Loucy (cell line): ENCODE measurements around the gene SUSD2.

ENCODE experiments used
- H2AFZ ChIP-seq: fragments of 200-600 bp; sonication (generic); 2 replicates; pipeline ENCODE4 v1.6.0; 2016; ENCODE audit warnings: antibody characterized with exemption, mild to moderate bottlenecking, low read length, moderate library complexity
- H3F3A ChIP-seq: fragments of 200-600 bp; 2 replicates; pipeline ENCODE4 v1.6.0; 2016; ENCODE audit warnings: antibody characterized with exemption, low read depth, mild to moderate bottlenecking
- H3K27me3 ChIP-seq: fragments of 200-600 bp; sonication (generic); 2 replicates; pipeline ENCODE4 v1.6.1; 2014; ENCODE audit warnings: low read length, mild to moderate bottlenecking; ENCODE audit not compliant: insufficient read depth, poor library complexity, severe bottlenecking
- H3K36me3 ChIP-seq: fragments of 200-600 bp; sonication (generic); 2 replicates; pipeline ENCODE4 v1.6.1; 2016; ENCODE audit warnings: low read length; ENCODE audit not compliant: insufficient read depth
- H3K4me1 ChIP-seq: fragments of 200-600 bp; sonication (generic); 2 replicates; pipeline ENCODE4 v1.5.1; 2014; ENCODE audit warnings: low read length, mild to moderate bottlenecking; ENCODE audit not compliant: insufficient read depth, poor library complexity, severe bottlenecking
- H3K4me2 ChIP-seq: fragments of 200-600 bp; sonication (generic); 2 replicates; pipeline ENCODE4 v1.6.0; 2014; ENCODE audit warnings: antibody characterized with exemption, low read length, low read depth, mild to moderate bottlenecking; ENCODE audit not compliant: poor library complexity, severe bottlenecking
- H3K4me3 ChIP-seq: fragments of 200-600 bp; sonication (generic); 2 replicates; pipeline ENCODE4 v1.5.1; 2014; ENCODE audit warnings: low read length, mild to moderate bottlenecking, mixed read lengths; ENCODE audit not compliant: poor library complexity, severe bottlenecking
- H3K79me2 ChIP-seq: fragments of 200-600 bp; sonication (generic); 2 replicates; pipeline ENCODE4 v1.6.1; 2014; ENCODE audit warnings: low read length; ENCODE audit not compliant: insufficient read depth
- H3K9ac ChIP-seq: fragments of 200-600 bp; sonication (generic); 2 replicates; pipeline ENCODE4 v1.6.0; 2014; ENCODE audit warnings: mild to moderate bottlenecking, low read depth, low read length, moderate library complexity; ENCODE audit not compliant: poor library complexity, severe bottlenecking
- H3K9me2 ChIP-seq: fragments of 200-600 bp; sonication (generic); replicated peaks from 2 replicates; pipeline ENCODE4 v1.6.1; 2016; ENCODE audit warnings: low read depth, low read length, mixed read lengths
- H3K9me3 ChIP-seq: fragments of 200-600 bp; sonication (generic); 2 replicates; pipeline ENCODE4 v1.6.1; 2014; ENCODE audit warnings: mild to moderate bottlenecking, antibody characterized with exemption, low read length, low read depth; ENCODE audit not compliant: insufficient read depth
- H4K20me1 ChIP-seq: fragments of 200-600 bp; sonication (generic); 2 replicates; pipeline ENCODE4 v1.6.0; 2014; ENCODE audit warnings: antibody characterized with exemption, low read length, mild to moderate bottlenecking; ENCODE audit not compliant: insufficient read depth, poor library complexity, severe bottlenecking
- EZH2phosphoT487 ChIP-seq: fragments of 200-600 bp; IDR thresholded peaks from 2 replicates; pipeline ENCODE4 v1.6.1; 2018; ENCODE audit warnings: antibody characterized with exemption, mild to moderate bottlenecking, moderate library complexity, borderline replicate concordance
- TF ChIP-seq, protein P1 (sequence below): fragments of 200-600 bp; sonication (generic); conservative IDR thresholded peaks from 2 replicates; pipeline ENCODE4 v1.5.1; 2014; ENCODE audit warnings: mild to moderate bottlenecking, antibody characterized with exemption, low read length

The SUSD2 gene

DNA sequence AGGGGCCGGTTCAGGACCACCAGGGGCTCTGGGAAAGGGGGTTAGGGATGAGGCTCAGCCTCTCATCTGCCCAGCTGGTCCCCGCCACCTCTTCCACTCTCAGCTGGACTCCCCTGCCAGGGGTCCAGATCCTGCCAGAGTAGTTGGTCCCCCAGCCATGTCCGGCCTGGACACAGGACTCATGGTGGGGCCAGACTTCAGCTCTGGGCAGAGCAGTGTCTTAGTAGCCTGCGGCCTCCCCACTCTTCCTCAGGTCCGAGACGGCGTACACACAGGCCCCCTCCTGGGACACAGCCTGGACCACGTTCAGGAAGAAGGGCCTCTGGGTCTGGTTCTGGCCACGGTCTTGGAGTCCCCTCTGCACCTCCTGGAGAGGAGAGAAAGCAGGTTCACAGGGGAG, 38.5 kb downstream of the SUSD2 start:
- Histone ChIP-seq H3F3A (no peaks in the 10 kb centered on the region), H3K4me1 (no peaks in the 10 kb centered on the region), H4K20me1 (no peaks in the 10 kb centered on the region), H3K36me3 (no peaks in the 10 kb centered on the region), H3K4me2 (no peak overlapping the region), H3K4me3 (no peak overlapping the region), H3K9me3 (no peaks in the 10 kb centered on the region), H3K79me2 (no peaks in the 10 kb centered on the region), H2AFZ (no peak overlapping the region), H3K9ac (no peak overlapping the region), H3K27me3 (no peaks in the 10 kb centered on the region), H3K9me2 (no peaks in the 10 kb centered on the region)
- TF ChIP-seq EZH2phosphoT487, result no peak
- TF ChIP-seq, protein P1, sequence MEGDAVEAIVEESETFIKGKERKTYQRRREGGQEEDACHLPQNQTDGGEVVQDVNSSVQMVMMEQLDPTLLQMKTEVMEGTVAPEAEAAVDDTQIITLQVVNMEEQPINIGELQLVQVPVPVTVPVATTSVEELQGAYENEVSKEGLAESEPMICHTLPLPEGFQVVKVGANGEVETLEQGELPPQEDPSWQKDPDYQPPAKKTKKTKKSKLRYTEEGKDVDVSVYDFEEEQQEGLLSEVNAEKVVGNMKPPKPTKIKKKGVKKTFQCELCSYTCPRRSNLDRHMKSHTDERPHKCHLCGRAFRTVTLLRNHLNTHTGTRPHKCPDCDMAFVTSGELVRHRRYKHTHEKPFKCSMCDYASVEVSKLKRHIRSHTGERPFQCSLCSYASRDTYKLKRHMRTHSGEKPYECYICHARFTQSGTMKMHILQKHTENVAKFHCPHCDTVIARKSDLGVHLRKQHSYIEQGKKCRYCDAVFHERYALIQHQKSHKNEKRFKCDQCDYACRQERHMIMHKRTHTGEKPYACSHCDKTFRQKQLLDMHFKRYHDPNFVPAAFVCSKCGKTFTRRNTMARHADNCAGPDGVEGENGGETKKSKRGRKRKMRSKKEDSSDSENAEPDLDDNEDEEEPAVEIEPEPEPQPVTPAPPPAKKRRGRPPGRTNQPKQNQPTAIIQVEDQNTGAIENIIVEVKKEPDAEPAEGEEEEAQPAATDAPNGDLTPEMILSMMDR, result no peak

DNA sequence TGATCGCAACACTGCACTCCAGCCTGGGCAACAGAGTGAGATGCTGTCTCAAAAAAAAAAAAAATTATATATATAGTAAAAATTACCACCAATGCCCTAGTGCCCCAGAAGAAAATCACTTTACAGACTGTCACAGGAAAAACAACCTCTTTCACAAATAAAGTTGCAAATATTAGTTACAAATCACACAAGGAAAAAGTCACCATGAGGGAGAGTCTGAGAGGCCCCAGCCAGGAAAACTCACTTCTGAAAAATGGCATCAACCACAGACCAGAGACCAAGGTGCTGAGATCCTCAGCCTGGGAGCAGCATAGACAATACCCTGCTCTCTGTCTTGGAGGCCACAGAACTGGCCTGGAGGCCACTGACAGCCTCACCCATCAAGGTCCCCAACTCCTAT, 43.2 kb downstream of the SUSD2 start:
- H3K27me3 ChIP-seq, result no peaks in the 10 kb centered on the region
- no peaks in the 10 kb centered on the region for H3K36me3 ChIP-seq
- H3K4me2 ChIP-seq, result no peak overlapping the region
- no peaks in the 10 kb centered on the region for H4K20me1 ChIP-seq
- no peaks in the 10 kb centered on the region for H3K4me1 ChIP-seq
- no peaks in the 10 kb centered on the region for H3F3A ChIP-seq
- no peak for TF ChIP-seq EZH2phosphoT487
- TF ChIP-seq, protein P1, result no peak
- no peaks in the 10 kb centered on the region for H3K79me2 ChIP-seq
- H3K9me3 ChIP-seq, result no peaks in the 10 kb centered on the region
- H3K9me2 ChIP-seq, result no peaks in the 10 kb centered on the region
- no peak overlapping the region for H2AFZ ChIP-seq
- no peak overlapping the region for H3K9ac ChIP-seq
- no peak overlapping the region for H3K4me3 ChIP-seq

DNA sequence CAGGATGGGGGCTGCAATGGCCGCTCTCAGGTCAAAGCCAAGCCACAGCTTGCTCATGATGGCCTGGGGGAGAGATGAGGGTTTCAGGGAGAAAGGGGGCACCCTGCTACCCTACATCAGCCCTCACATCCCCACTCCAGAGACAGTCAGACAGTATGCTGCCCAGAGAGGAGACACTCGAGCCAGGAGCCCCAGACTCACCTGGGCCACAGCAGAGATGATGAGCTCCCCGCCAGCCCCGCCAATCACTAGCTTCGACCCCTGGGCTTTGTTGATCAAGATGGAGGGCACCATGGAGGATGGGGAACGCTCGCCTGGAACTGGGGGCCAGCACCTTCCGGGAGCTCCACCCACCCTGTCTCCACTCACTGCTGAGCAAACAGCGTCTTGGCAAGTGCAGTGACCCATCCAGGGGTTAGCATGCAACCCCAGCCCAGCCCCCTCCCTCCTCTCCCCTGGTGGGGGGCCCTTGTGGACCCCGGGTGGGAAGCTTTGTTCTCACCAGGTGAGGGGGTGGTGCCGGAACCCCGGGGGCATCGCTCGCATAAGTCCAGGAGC, 43.8 kb downstream of the SUSD2 start:
- TF ChIP-seq, protein P1, result no peak
- no peak for TF ChIP-seq EZH2phosphoT487
- Histone ChIP-seq H3K9me3 (no peaks in the 10 kb centered on the region), H3K27me3 (no peaks in the 10 kb centered on the region), H4K20me1 (no peaks in the 10 kb centered on the region), H3K4me3 (no peak overlapping the region), H3K9me2 (no peaks in the 10 kb centered on the region), H3K79me2 (no peaks in the 10 kb centered on the region), H3F3A (no peaks in the 10 kb centered on the region), H3K4me1 (no peaks in the 10 kb centered on the region), H3K4me2 (no peak overlapping the region), H2AFZ (no peak overlapping the region), H3K9ac (no peak overlapping the region), H3K36me3 (no peaks in the 10 kb centered on the region)
